H1 (cell line): ENCODE results near the gene ARHGAP26. TPM values are rescaled to one million over a fixed set of nuclear protein-coding genes. Genes with fewer than 3 reads are reported as not detected.

Experiments used
- CTCF ChIP-seq, 3 experiments: IDR thresholded peaks; 1 replicate in 2 of 3; 2 replicates in 1 of 3; pipeline versions ENCODE4 v1.5.1 to v1.6.1; 2011; ENCODE audit warnings: low read length in 3 of 3, mild to moderate bottlenecking in 3 of 3, inconsistent platforms in 2 of 3, low read depth in 1 of 3, moderate library complexity in 1 of 3; ENCODE audit not compliant: insufficient read depth in 1 of 3; ENCODE audit errors: control extremely low read depth in 1 of 3
- polyA plus RNA-seq, 7 experiments: library from polyadenylated mRNA; depleted of rRNA in 3 of 7; stranded (reverse) in 5 of 7; unstranded in 2 of 7; fragments of >200 nt in 5 of 7; fragments of 200-250 nt in 2 of 7; gene quantifications; 1 replicate in 5 of 7; 2 replicates in 1 of 7; 4 replicates in 1 of 7; pipeline versions ENCODE4 v1.2.1 to v1.2.3, GENCODE V29; 2011 to 2013; ENCODE audit warnings: missing spikeins in 2 of 7, mixed read lengths in 2 of 7
- total RNA-seq: library from RNA; stranded (reverse); fragmentation: NEBNext Ultra II Directional; extraction: Animal tissue kit (Norgen Biotek cat#: 25700); gene quantifications from 2 replicates; pipeline ENCODE4 v1.2.1, GENCODE V29; 2021

The ARHGAP26 gene
- total and polyA plus RNA-seq, 2 of the 8 experiments (the other 6 are each of a cell fraction or from before 2014, with no cell fraction given), result 7.1 to 24.8 TPM

GRCh38 chr5:143080407-143080806, 310.2 kb downstream of the ARHGAP26 start (continued):
- TF ChIP-seq CTCF (IDR thresholded peaks at IDR 0.05; ENCODE audit: control extremely low read depth in 1 of 3, insufficient read depth in 1 of 3, low read depth in 1 of 3, low read length in 3 of 3), result no peak
